GM18909 (cell line): ENCODE measurements around the gene UGT1A8.
"Not testable (repeated sequence)": the region's sequence is repeated elsewhere in the genome, so short reads cannot be mapped to it uniquely, and the experiment has no call there.

Experiments used
- ATAC-seq: cut with Tn5 transposase; IDR thresholded peaks from one replicate; pipeline ENCODE4 v1.9.1; 2021; ENCODE audit warnings: mild to moderate bottlenecking; ENCODE audit not compliant: unreplicated experiment, poor library complexity

The UGT1A8 gene

GRCh38 chr2:233711312-233712008, 94.0 kb downstream of the UGT1A8 start:
- ATAC-seq = no peak

- ATAC-seq = no peak
Measured at GRCh38 chr2:233712611-233713261, 95.3 kb downstream of the UGT1A8 start, which contains the start of gene UGT1A5. TSS of gene UGT1A5 (plus strand) at chr2:233712907. CDS start at chr2:233712992, 85 bp downstream.

- ATAC-seq = no peak
Measured at GRCh38 chr2:233713262-233713615, 95.8 kb downstream of the UGT1A8 start.

DNA sequence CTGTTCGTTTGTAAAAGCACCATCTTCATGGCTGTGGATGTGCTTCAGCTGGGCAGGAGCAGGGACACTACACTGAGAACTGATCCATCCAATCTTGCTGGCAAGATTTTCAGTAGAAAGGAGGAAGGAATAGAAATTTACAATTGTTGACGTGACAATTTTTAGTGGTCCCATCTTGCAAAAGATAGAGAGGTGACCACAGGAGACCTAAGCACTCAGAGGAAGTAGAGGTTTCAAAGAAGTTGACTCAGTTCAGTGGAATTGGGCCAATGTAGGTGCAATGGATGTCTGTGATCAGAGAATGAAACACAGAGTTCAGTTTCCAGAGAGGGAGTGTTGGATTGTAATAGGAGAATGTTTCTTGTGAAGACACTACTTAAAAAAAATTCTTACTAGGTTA, 96.7 kb downstream of the UGT1A8 start:
- ATAC-seq = no peak

- ATAC-seq = no peak
Measured at GRCh38 chr2:233718552-233718951, 101.1 kb downstream of the UGT1A8 start, which contains the start of gene UGT1A4. TSS of gene UGT1A4 (plus strand) at chr2:233718736. CDS start at chr2:233718821, 85 bp downstream.

DNA sequence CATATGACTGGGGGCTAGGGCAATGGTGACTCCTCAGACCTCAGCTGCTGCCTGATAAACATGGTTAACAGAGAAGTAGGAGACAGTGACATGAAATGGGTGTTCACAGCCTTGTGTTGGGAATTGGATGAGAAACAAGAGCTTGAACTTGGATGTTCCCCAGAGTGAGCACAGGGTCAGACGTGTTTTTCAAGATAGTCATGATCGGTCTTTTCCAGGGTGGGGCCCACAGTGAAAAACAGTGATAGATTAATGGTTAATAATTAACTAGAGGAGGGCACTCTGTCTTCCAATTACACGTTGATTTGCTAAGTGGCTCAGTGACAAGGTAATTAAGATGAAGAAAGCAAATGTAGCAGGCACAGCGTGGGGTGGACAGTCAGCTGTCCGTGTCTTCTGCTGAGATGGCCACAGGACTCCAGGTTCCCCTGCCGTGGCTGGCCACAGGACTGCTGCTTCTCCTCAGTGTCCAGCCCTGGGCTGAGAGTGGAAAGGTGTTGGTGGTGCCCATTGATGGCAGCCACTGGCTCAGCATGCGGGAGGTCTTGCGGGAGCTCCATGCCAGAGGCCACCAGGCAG, 111.4 kb downstream of the UGT1A8 start, which contains the start of gene UGT1A3:
Gene UGT1A3 (plus strand): TSS at position 320 of the 579 bp plus-strand sequence. CDS start 85 bp downstream, at position 405.
- no peak for ATAC-seq

GRCh38 chr2:233736868-233737653, 119.6 kb downstream of the UGT1A8 start:
- ATAC-seq = not testable (repeated sequence)

- ATAC-seq = no peak
Measured at GRCh38 chr2:233740870-233741269, 123.4 kb downstream of the UGT1A8 start.

DNA sequence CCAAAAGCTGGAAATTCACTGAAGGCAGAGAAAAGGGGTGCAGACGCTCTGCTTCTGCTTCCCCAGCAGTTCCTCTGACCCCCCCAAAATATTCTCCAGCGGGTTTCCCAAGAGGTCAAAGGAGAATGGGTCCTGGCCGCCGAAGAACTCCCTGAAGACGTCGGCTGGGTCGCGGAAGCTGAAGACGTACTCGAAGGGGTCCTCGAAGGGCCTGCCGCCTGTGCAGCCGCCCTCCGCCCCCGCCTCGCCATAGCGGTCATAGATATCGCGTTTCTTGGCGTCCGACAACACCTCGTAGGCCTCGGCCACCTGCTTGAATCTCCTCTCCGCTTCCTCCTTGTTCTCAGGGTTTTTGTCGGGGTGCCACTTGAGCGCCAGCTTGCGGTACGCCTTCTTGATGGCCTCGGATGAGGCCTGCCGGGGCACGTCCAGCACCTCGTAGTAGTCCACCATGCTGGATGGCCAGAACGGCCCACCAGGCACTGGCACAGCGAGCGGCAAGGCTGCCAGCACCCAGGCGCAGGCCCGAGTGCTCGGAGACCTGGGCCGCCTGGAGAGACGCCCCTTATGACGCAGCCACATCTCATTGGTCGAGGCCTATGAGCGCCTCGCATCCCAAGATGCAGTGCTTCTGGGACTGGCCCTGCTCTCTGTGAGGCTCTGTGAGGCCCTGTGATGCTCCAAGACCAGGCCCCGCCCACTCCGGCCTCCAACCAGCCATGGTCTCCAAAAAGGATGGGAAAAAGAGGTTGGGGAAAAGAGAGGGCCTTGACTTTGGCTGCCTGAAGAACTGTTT, 126.2 kb downstream of the UGT1A8 start:
- ATAC-seq = no peak

GRCh38 chr2:233745073-233745755, 127.8 kb downstream of the UGT1A8 start:
- ATAC-seq = no peak

- not testable (repeated sequence) for ATAC-seq
Measured at GRCh38 chr2:233745838-233746237, 128.4 kb downstream of the UGT1A8 start.

- ATAC-seq = no peak
Measured at GRCh38 chr2:233746475-233747282, 129.2 kb downstream of the UGT1A8 start.

DNA sequence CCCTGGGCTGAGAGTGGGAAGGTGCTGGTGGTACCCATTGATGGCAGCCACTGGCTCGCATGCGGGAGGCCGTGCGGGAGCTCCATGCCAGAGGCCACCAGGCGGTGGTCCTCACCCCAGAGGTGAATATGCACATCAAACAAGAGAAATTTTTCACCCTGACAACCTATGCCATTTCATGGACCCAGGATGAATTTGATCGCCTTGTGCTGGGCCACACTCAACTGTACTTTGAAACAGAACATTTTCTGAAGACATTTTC, 129.8 kb downstream of the UGT1A8 start:
- ATAC-seq = no peak

GRCh38 chr2:233750689-233751088, 133.3 kb downstream of the UGT1A8 start:
- not testable (repeated sequence) for ATAC-seq

DNA sequence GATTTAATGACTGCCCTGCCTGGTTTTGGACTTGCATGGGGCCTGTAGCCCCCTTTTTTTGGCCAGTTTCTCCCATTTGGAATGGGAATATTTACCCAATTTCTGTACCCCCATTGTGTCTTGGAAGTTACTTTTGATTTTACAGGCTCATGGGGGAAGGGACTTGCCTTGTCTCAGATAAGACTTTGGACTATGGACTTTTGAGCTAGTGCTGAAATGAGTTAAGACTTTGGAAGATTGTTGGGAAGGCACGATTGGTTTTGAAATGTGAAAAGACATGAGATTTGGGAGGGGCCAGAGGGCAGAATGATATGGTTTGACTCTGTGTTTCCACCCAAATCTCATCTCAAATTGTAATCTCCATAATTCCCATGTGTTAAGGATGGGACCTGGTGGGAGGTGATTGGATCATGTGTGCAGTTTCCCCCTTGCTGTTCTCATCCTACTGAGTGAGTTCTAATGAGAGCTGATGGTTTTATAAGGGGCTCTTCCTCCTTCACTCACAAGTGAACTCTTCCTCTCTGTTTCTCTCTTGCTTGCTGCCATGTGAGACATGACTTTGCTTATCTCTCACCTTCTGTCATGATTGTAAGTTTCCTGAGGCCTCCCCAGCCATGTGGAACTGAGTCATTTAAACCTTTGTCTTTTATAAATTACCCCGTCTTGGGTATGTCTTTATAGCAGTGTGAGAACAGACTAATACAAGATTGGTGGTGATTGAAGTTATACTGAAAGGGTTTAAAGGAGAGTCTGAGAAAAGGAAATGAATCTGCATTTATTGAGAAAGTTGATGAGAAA, 134.0 kb downstream of the UGT1A8 start:
- not testable (repeated sequence) for ATAC-seq

DNA sequence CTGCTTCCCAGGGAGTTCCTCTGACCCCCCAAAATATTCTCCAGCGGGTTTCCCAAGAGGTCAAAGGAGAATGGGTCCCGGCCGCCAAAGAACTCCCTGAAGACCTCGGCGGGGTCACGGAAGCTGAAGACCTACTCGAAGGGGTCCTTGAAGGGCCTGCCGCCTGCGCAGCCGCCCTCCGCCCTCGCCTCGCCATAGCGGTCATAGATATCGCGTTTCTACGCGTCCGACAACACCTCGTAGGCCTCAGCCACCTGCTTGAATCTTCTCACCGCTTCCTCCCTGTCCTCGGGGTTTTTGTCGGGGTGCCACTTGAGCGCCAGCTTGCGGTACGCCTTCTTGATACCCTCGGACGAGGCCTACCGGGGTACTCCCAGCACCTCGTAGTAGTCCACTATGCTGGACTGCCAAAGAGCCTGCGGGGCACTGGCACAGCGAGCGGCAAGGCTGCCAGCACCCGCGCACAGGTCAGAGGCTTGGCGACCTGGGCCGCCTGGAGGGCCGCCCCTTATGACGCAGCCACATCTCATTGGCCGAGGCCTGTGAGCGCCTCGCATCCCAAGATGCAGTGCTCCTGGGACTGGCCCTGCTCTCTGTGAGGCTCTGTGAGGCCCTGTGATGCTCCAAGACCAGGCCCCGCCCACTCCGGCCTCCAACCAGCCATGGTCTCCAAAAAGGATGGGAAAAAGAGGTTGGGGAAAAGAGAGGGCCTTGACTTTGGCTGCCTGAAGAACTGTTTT, 137.6 kb downstream of the UGT1A8 start:
- no peak for ATAC-seq

DNA sequence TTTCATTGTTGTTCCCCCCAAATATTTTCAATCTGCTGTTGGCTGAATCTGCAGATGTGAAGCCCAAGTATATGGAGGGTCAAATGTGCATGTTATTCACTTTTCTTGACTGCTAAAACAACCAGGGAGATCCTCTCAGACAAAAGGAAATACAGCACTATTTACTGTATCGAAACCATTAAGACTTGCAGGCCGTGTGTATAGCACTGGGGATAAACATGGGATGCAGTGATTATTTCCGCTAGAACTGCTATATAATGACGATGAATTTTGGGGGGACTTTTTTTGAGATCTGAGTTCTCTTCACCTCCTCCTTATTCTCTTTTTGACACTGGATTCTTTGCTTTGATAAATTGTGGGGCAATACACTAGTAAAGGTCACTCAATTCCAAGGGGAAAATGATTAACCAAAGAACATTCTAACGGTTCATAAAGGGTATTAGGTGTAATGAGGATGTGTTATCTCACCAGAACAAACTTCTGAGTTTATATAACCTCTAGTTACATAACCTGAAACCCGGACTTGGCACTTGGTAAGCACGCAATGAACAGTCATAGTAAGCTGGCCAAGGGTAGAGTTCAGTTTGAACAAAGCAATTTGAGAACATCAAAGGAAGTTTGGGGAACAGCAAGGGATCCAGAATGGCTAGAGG, 139.1 kb downstream of the UGT1A8 start:
- no peak for ATAC-seq
